T-cell (primary cell): ENCODE results near the gene R3HDM1. TPM values are rescaled to one million over a fixed set of nuclear protein-coding genes. Genes with fewer than 3 reads are reported as not detected.
A peak's percentile ranks its signal among the peaks of the same experiment; 100 is the strongest.
"Not testable (repeated sequence)": the region's sequence is repeated elsewhere in the genome, so short reads cannot be mapped to it uniquely, and the experiment has no call there.

ENCODE experiments used
- ATAC-seq, 4 experiments: fragments of 200-7000 bp in 3 of 4; fragments of 150-1000 bp in 1 of 4; cut with Tn5 transposase; replicated peaks in 1 of 4; 1 replicate in 3 of 4; 2 replicates in 1 of 4; pipeline ENCODE4 v1.10.0; 2021; ENCODE audit warnings: moderate library complexity in 3 of 4, mild to moderate bottlenecking in 2 of 4, moderate number of reproducible peaks in 1 of 4
- CTCF ChIA-PET, 2 donors: fragments of 300-600 bp; sonication (Branson Sonifier 250); formaldehyde crosslinking; loops; one replicate each; lab custom pipeline; 2022; ENCODE audit warnings: antibody characterized with exemption in 2 of 2; lab: Charles Lee
- POLR2A ChIA-PET, 2 donors: fragments of 300-600 bp; sonication (Branson Sonifier 250); formaldehyde crosslinking; loops; one replicate each; lab custom pipeline; 2022; ENCODE audit warnings: antibody characterized with exemption in 2 of 2; lab: Charles Lee
- DNase-seq, 35 experiments: peaks; one replicate each; pipeline versions ENCODE4 v3.0.0 to v3.0.0-alpha.2; 2013 to 2023
- H3K27ac ChIP-seq: one replicate; pipeline ENCODE4 v1.5.1; 2013; ENCODE audit warnings: low read length
- H3K27me3 ChIP-seq, 2 experiments: replicated peaks in 1 of 2; 1 replicate in 1 of 2; 2 replicates in 1 of 2; pipeline versions ENCODE4 v1.6.1 to v1.7.0; 2013; ENCODE audit warnings: low read length in 1 of 2, mixed read lengths in 1 of 2; ENCODE audit not compliant: control insufficient read depth in 2 of 2, insufficient read depth in 2 of 2; ENCODE audit errors: extremely low read depth in 1 of 2
- H3K36me3 ChIP-seq, 2 donors: 1 replicate in 1 of 2; 2 replicates in 1 of 2; pipeline versions ENCODE4 v1.6.1 to v1.7.0; 2013; ENCODE audit warnings: low read length in 1 of 2; ENCODE audit not compliant: control insufficient read depth in 2 of 2, insufficient read depth in 1 of 2; ENCODE audit errors: extremely low read depth in 1 of 2
- H3K4me1 ChIP-seq, 2 experiments: 1 replicate in 1 of 2; 2 replicates in 1 of 2; pipeline versions ENCODE4 v1.6.1 to v1.7.0; 2013; ENCODE audit warnings: low read length in 2 of 2, mixed read lengths in 1 of 2; ENCODE audit not compliant: insufficient read depth in 2 of 2, control insufficient read depth in 1 of 2; ENCODE audit errors: extremely low read depth in 1 of 2
- H3K4me3 ChIP-seq, 2 donors: 1 replicate in 1 of 2; 2 replicates in 1 of 2; pipeline versions ENCODE4 v1.5.1 to v1.7.0; 2013; ENCODE audit warnings: mild to moderate bottlenecking in 2 of 2, low read length in 1 of 2, moderate library complexity in 1 of 2; ENCODE audit not compliant: control insufficient read depth in 1 of 2; ENCODE audit errors: extremely low read depth in 1 of 2
- H3K9me3 ChIP-seq: 2 replicates; pipeline ENCODE4 v1.7.0; 2013
- H3K27ac Mint-ChIP-seq, 2 donors: one replicate each; pipeline ENCODE4 v1.8.0; 2020 to 2021; ENCODE audit warnings: mild to moderate bottlenecking in 2 of 2, mixed read lengths in 2 of 2
- H3K27me3 Mint-ChIP-seq, 2 donors: one replicate each; pipeline ENCODE4 v1.8.0; 2021 to 2022; ENCODE audit warnings: mixed read lengths in 2 of 2
- H3K36me3 Mint-ChIP-seq: one replicate; pipeline ENCODE4 v1.8.0; 2021; ENCODE audit warnings: mixed read lengths
- H3K4me1 Mint-ChIP-seq, 3 donors: one replicate each; pipeline ENCODE4 v1.8.0; 2020 to 2022; ENCODE audit warnings: mixed read lengths in 3 of 3, mild to moderate bottlenecking in 1 of 3
- H3K4me3 Mint-ChIP-seq, 3 donors: one replicate each; pipeline ENCODE4 v1.8.0; 2020 to 2022; ENCODE audit warnings: mild to moderate bottlenecking in 3 of 3, mixed read lengths in 3 of 3, moderate library complexity in 3 of 3
- H3K9me3 Mint-ChIP-seq, 3 donors: one replicate each; pipeline ENCODE4 v1.8.0; 2020 to 2022; ENCODE audit warnings: mixed read lengths in 3 of 3
- WGBS: methylation state at CpG from one replicate; pipeline ENCODE4 v1.1.5; 2013; ENCODE audit warnings: missing lambda C conversion rate; ENCODE audit not compliant: insufficient coverage; 5-methylcytosine and 5-hydroxymethylcytosine counted together
- total RNA-seq, 35 experiments: library from RNA in 6 of 35; stranded (reverse) in 6 of 35; fragments of 120-200 nt in 1 of 35; gene quantifications; one replicate each; pipeline versions ENCODE4 v1.2.1 to v1.2.4 and lab custom pipeline; 2013 to 2026

R3HDM1 gene
- total RNA-seq, 5 donors from 2014 or later (not counting 1 experiment from before 2014, with no cell fraction given): 38.4 to 44.8 (median 41.9) TPM

DNA sequence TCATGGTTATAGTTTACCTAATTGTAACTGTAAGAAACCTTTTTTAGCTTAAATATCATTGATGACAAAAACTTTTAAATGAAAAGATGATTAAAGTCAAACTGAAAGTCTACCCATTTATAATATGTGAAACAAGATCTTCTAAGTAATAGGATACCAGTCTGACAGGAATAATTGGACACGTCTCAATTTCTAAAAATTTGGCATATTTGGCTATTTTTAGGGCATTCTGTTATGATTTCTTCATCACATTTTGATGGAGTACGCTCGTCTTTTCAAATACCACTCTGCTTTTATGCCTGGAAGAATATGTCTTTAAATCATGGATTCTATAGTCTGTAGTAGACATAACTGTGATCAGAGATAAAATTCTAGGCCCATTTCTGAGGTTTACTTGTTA lies 1.3 kb downstream of the R3HDM1 start:
- Histone ChIP-seq H3K9me3 (no peaks in the 10 kb centered on the region), H3K27me3 (no peaks in the 10 kb centered on the region), H3K36me3 (no peaks in the 10 kb centered on the region), H3K4me1 (peaks cover 12 to 22% of the 10 kb centered on the region in 2 experiments), H3K4me3 (no peak overlapping the region), H3K27ac (peak overlapping the region; percentile 91)
- Mint-ChIP-seq H3K9me3 (no peaks in the 10 kb centered on the region), H3K36me3 (no peaks in the 10 kb centered on the region), H3K4me3 (no peak overlapping the region), H3K27ac (peak overlapping the region in 1 of 2 donors; percentile 6), H3K4me1 (peaks cover 23 to 31% (median 28%) of the 10 kb centered on the region in 3 donors), H3K27me3 (no peaks in the 10 kb centered on the region)
- WGBS: 100% methylated on average over 1 of the region's 3 CpGs
- ATAC-seq (no peak), DNase-seq (no peak)
- ChIA-PET CTCF (no interaction called here), POLR2A (interaction anchor here in 1 of 2 donors (0.8 kb wide), 1 partner anchor 209 kb away, joined by 4 read pairs; no protein-coding TSS in a partner anchor)

DNA sequence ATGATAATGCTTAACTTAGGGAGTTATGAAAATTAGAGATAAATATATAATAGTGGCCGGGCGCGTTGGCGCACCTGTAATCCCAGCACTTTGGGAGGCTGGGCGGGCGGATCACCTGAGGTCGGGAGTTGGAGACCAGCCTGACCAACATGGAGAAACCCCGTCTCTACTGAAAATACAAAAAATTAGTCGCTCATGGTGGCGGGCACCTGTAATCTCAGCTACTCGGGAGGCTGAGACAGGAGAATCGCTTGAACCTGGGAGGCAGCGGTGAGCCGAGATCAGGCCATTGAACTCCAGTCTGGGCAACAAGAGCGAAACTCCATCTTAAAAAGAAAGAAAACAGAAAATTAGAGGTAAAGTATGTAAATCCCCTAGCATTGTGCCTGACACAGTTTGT lies 2.3 kb downstream of the R3HDM1 start:
- peak overlapping the region in 1 of 3 donors; percentile 13 for H3K4me3 Mint-ChIP-seq
- CTCF ChIA-PET: interaction anchor here in 1 of 2 donors (0.6 kb wide), 1 partner anchor 9 kb away, joined by 3 read pairs; no protein-coding TSS in a partner anchor
- H3K27ac Mint-ChIP-seq: not testable (repeated sequence)

DNA sequence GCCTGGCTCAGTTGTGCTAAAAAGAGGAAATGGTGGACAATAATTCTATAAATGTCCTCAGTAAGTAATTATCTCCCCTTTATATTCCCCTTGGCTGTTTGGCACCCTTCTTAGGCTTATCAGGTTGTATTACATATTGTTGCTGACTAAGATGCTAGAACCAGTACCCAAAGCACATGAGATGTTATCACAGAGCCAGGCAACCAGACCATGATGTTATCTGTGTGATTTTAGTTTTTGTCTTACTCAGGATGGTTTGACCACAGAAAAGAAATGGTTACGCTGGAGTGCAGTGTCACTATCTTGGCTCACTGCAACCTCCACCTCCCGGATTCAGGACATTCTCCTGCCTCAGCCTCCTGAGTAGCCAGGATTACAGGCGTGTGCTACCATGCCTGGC lies 15.2 kb downstream of the R3HDM1 start:
- H3K4me3 ChIP-seq: no peak overlapping the region
- POLR2A ChIA-PET: no interaction called here
- CTCF ChIA-PET: no interaction called here

More for the DNA sequence above, 2.3 kb downstream of the R3HDM1 start:
- H3K27me3 ChIP-seq, H3K36me3 ChIP-seq, DNase-seq, ATAC-seq, H3K27me3 Mint-ChIP-seq, H3K27ac ChIP-seq, POLR2A ChIA-PET, H3K9me3 Mint-ChIP-seq, H3K36me3 Mint-ChIP-seq, H3K9me3 ChIP-seq, H3K4me3 ChIP-seq: not testable (repeated sequence)
- 95% methylated on average over 8 of the region's 15 CpGs for WGBS
- H3K4me1 ChIP-seq: peaks cover 12 to 22% of the 10 kb centered on the region in 2 experiments
- H3K4me1 Mint-ChIP-seq: peaks cover 23 to 31% (median 28%) of the 10 kb centered on the region in 3 donors

DNA sequence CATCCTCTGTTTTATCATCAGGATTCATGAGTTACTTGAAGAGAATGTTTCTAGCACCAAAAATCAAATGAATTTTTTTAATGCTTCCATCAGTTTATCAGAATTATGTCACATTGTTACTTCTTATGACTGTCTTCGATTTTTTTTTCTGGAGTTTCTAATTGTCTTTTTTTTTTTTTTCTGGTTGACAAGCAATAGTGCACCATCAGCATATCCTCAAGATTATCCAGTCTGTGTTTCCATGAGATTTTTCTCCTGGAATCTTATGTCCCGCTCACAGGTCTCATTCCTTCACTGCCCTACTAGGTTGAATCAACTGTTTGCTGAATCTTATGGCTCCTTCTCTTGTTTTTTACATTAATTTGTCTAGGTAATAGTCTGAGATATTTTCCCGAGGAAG lies 16.0 kb downstream of the R3HDM1 start:
- Histone ChIP-seq H3K4me1 (peaks cover 0 to 5% of the 10 kb centered on the region in 2 experiments), H3K9me3 (no peaks in the 10 kb centered on the region), H3K27me3 (no peaks in the 10 kb centered on the region), H3K27ac (no peak overlapping the region), H3K36me3 (no peaks in the 10 kb centered on the region), H3K4me3 (no peak overlapping the region)
- no peak for ATAC-seq
- ChIA-PET POLR2A (no interaction called here), CTCF (no interaction called here)
- H3K9me3 Mint-ChIP-seq: no peaks in the 10 kb centered on the region
- peaks cover 17 to 22% (median 22%) of the 10 kb centered on the region in 3 donors for H3K4me1 Mint-ChIP-seq
- H3K27me3 Mint-ChIP-seq: no peaks in the 10 kb centered on the region
- H3K36me3 Mint-ChIP-seq: peaks cover 8% of the 10 kb centered on the region
- no peak overlapping the region for H3K4me3 Mint-ChIP-seq
- WGBS: no CpG with 5 or more reads among the region's 3 CpGs
- DNase-seq: no peak
- no peak overlapping the region for H3K27ac Mint-ChIP-seq

More for the DNA sequence above, 15.2 kb downstream of the R3HDM1 start:
- H3K9me3 Mint-ChIP-seq: no peaks in the 10 kb centered on the region
- no peaks in the 10 kb centered on the region for H3K27me3 ChIP-seq
- H3K27ac ChIP-seq: no peak overlapping the region
- H3K27me3 Mint-ChIP-seq: no peaks in the 10 kb centered on the region
- no peak for DNase-seq
- peaks cover 8% of the 10 kb centered on the region for H3K36me3 Mint-ChIP-seq
- 80% methylated on average over 2 of the region's 3 CpGs for WGBS
- H3K9me3 ChIP-seq: no peaks in the 10 kb centered on the region
- ATAC-seq: no peak
- H3K4me3 Mint-ChIP-seq: no peak overlapping the region
- H3K27ac Mint-ChIP-seq: no peak overlapping the region
- peaks cover 17 to 23% (median 22%) of the 10 kb centered on the region in 3 donors for H3K4me1 Mint-ChIP-seq
- peaks cover 0 to 5% of the 10 kb centered on the region in 2 experiments for H3K4me1 ChIP-seq
- no peaks in the 10 kb centered on the region for H3K36me3 ChIP-seq

DNA sequence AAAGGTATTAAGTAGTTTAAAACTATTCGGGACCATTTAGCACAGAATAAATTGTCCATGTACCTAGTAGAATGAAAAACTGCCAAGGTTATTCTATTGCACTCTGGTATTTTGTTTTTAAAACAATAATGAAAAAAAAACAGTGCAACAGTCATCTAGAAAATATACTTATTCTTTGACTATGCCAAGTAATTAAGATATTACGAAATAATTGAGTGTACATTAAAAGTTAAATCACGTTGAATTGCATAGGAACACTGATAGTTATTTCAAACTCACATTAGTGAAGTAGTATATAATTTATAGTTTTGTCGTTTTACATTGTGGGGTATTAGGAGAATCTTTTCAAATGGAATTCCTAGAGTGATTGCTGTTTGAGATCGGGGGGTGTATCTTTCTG lies 20.1 kb downstream of the R3HDM1 start:
- Mint-ChIP-seq H3K4me3 (no peak overlapping the region), H3K27ac (no peak overlapping the region), H3K9me3 (no peaks in the 10 kb centered on the region), H3K36me3 (peaks cover 27% of the 10 kb centered on the region), H3K4me1 (peaks cover 17 to 26% (median 26%) of the 10 kb centered on the region in 3 donors), H3K27me3 (no peaks in the 10 kb centered on the region)
- no peaks in the 10 kb centered on the region for H3K9me3 ChIP-seq
- ChIA-PET CTCF (no interaction called here), POLR2A (no interaction called here)
- 100% methylated on average over 1 of the region's 5 CpGs for WGBS
- H3K4me1 ChIP-seq: no peaks in the 10 kb centered on the region
- no peaks in the 10 kb centered on the region for H3K36me3 ChIP-seq
- no peak overlapping the region for H3K27ac ChIP-seq
- ATAC-seq: no peak
- H3K27me3 ChIP-seq: no peaks in the 10 kb centered on the region
- no peak for DNase-seq
- no peak overlapping the region for H3K4me3 ChIP-seq

DNA sequence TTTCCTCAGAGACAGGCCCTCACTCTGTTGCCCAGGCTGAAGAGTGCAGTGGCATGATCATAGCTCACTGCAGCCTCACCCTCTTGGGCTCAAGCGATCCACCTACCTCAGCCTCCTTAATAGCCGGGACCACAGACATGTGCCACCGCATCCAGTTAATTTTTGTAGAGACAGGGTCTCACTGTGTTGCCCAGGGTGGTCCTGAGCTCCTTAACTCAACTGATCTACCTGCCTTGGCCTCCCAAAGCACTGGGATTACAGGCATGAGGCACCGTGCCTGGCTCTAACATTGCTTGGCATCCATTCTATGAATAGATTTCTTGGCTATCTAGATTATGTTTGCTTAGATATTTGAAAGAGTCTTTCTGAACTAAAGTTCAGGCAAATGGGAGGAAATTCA lies 21.6 kb downstream of the R3HDM1 start:
- Mint-ChIP-seq H3K4me3 (no peak overlapping the region), H3K27me3 (no peaks in the 10 kb centered on the region), H3K4me1 (peaks cover 25 to 32% (median 27%) of the 10 kb centered on the region in 3 donors), H3K27ac (no peak overlapping the region), H3K9me3 (no peaks in the 10 kb centered on the region), H3K36me3 (peaks cover 27% of the 10 kb centered on the region)
- no peak overlapping the region for H3K4me3 ChIP-seq
- H3K9me3 ChIP-seq: no peaks in the 10 kb centered on the region
- CTCF ChIA-PET: no interaction called here
- 100% methylated on average over 3 of the region's 4 CpGs for WGBS
- H3K4me1 ChIP-seq: no peaks in the 10 kb centered on the region
- DNase-seq (no peak), ATAC-seq (no peak)
- no peak overlapping the region for H3K27ac ChIP-seq
- H3K36me3 ChIP-seq: no peaks in the 10 kb centered on the region
- POLR2A ChIA-PET: interaction anchor here in 1 of 2 donors (0.7 kb wide), 1 partner anchor 494 kb away, joined by 3 read pairs; no protein-coding TSS in a partner anchor
- no peaks in the 10 kb centered on the region for H3K27me3 ChIP-seq
